Erythroblast (primary cell): ENCODE results near the gene TIE1.

Experiments used
- GATA1 ChIP-seq: IDR thresholded peaks from 2 replicates; pipeline ENCODE4 v1.6.1; 2011; ENCODE audit warnings: low read depth, mild to moderate bottlenecking, control low read depth, low read length, moderate library complexity
- POLR2A ChIP-seq: IDR thresholded peaks from 2 replicates; pipeline ENCODE4 v1.6.1; 2011; ENCODE audit warnings: mild to moderate bottlenecking, low read length

DNA sequence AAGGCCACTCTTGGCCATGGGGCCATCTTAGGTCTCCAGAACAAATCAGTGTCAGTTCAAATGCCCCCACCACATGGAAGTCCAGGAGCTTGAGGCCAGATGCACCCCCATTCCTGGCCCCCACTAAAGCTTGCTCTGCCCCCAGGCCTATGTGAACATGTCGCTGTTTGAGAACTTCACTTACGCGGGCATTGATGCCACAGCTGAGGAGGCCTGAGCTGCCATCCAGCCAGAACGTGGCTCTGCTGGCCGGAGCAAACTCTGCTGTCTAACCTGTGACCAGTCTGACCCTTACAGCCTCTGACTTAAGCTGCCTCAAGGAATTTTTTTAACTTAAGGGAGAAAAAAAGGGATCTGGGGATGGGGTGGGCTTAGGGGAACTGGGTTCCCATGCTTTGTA, 21.7 kb downstream of the TIE1 start:
- TF ChIP-seq POLR2A (no peak), GATA1 (no peak)
